GM23338 (cell line): ENCODE measurements around the gene FAM114A2. TPM values are rescaled to one million over a fixed set of nuclear protein-coding genes. Genes with fewer than 3 reads are reported as not detected.

Experiments
- ATAC-seq: fragments of 200-7000 bp; cut with Tn5 transposase; 3 replicates; pipeline ENCODE4 v1.9.1; 2020
- DNase-seq: peaks from one replicate; pipeline ENCODE4 v3.0.0-alpha.2; 2015; ENCODE audit warnings: low spot score
- H2AFZ ChIP-seq: fragments of 200-600 bp; sonication (generic); 2 replicates; pipeline ENCODE4 v1.8.0; 2016; ENCODE audit warnings: antibody characterized with exemption, mild to moderate bottlenecking, moderate library complexity
- H3F3A ChIP-seq: fragments of 200-600 bp; sonication (generic); replicated peaks from 2 replicates; pipeline ENCODE4 v1.8.0; 2017; ENCODE audit warnings: antibody characterized with exemption, mixed run types, low read depth
- H3K27ac ChIP-seq: fragments of 200-600 bp; sonication (generic); 2 replicates; pipeline ENCODE4 v1.6.1; 2016; ENCODE audit warnings: low read depth
- H3K27me3 ChIP-seq: fragments of 200-600 bp; sonication (generic); 2 replicates; pipeline ENCODE4 v1.8.0; 2016; ENCODE audit warnings: mild to moderate bottlenecking, mixed run types, moderate library complexity; ENCODE audit not compliant: insufficient read depth
- H3K36me3 ChIP-seq: fragments of 200-600 bp; sonication (generic); 2 replicates; pipeline ENCODE4 v1.8.0; 2016; ENCODE audit warnings: mild to moderate bottlenecking; ENCODE audit not compliant: insufficient read depth
- H3K4me1 ChIP-seq: fragments of 200-600 bp; sonication (generic); 2 replicates; pipeline ENCODE4 v1.8.0; 2016; ENCODE audit warnings: mild to moderate bottlenecking, moderate library complexity; ENCODE audit not compliant: insufficient read depth
- H3K4me2 ChIP-seq: fragments of 200-600 bp; sonication (generic); 2 replicates; pipeline ENCODE4 v1.7.1; 2017; ENCODE audit warnings: mixed run types
- H3K4me3 ChIP-seq: fragments of 200-600 bp; sonication (generic); 2 replicates; pipeline ENCODE4 v1.6.1; 2016; ENCODE audit warnings: mixed run types
- H3K79me2 ChIP-seq: fragments of 200-600 bp; sonication (generic); replicated peaks from 2 replicates; pipeline ENCODE4 v1.8.0; 2017; ENCODE audit warnings: mild to moderate bottlenecking; ENCODE audit not compliant: insufficient read depth
- H3K9me2 ChIP-seq: fragments of 200-600 bp; sonication (generic); 2 replicates; pipeline ENCODE4 v1.8.0; 2017; ENCODE audit not compliant: insufficient read depth
- H4K20me1 ChIP-seq: fragments of 200-600 bp; sonication (generic); replicated peaks from 2 replicates; pipeline ENCODE4 v1.8.0; 2017; ENCODE audit warnings: mild to moderate bottlenecking; ENCODE audit not compliant: insufficient read depth
- H3K27ac Mint-ChIP-seq: 2 replicates; pipeline ENCODE4 v1.8.0; 2020; ENCODE audit warnings: inconsistent platforms, mild to moderate bottlenecking, moderate library complexity, mixed read lengths
- H3K27me3 Mint-ChIP-seq: 3 replicates; pipeline ENCODE4 v1.8.0; 2022; ENCODE audit warnings: low read depth, mild to moderate bottlenecking, moderate library complexity, mixed read lengths, inconsistent platforms; ENCODE audit not compliant: insufficient read depth, poor library complexity
- H3K36me3 Mint-ChIP-seq: 3 replicates; pipeline ENCODE4 v1.8.0; 2021; ENCODE audit warnings: low read depth, mild to moderate bottlenecking, inconsistent platforms, moderate library complexity, mixed read lengths
- H3K4me1 Mint-ChIP-seq: 3 replicates; pipeline ENCODE4 v1.8.0; 2020; ENCODE audit warnings: mild to moderate bottlenecking, inconsistent platforms, mixed read lengths
- H3K4me3 Mint-ChIP-seq: 3 replicates; pipeline ENCODE4 v1.8.0; 2021; ENCODE audit warnings: moderate library complexity, mild to moderate bottlenecking, inconsistent platforms, mixed read lengths
- H3K9me3 Mint-ChIP-seq: 3 replicates; pipeline ENCODE4 v1.8.0; 2020; ENCODE audit warnings: moderate library complexity, mild to moderate bottlenecking, inconsistent platforms, mixed read lengths
- CREB1 ChIP-seq: fragments of 250-450 bp; sonication (Bioruptor Pico); IDR thresholded peaks from 2 replicates; pipeline ENCODE4 v1.5.0; 2020; ENCODE audit warnings: low read depth, mild to moderate bottlenecking, moderate library complexity
- CTCF ChIP-seq, 2 experiments: fragments of 200-600 bp in 1 of 2; sonication (generic) in 1 of 2; conservative IDR thresholded peaks; 2 replicates each; pipeline versions ENCODE4 v1.5.1 to v1.6.1; 2016 to 2017; ENCODE audit warnings: antibody characterized with exemption in 2 of 2, low read depth in 2 of 2, mild to moderate bottlenecking in 2 of 2, moderate library complexity in 1 of 2
- EZH2 ChIP-seq: fragments of 200-600 bp; sonication (generic); IDR thresholded peaks from one replicate; pipeline ENCODE4 v1.8.0; 2017; ENCODE audit warnings: antibody characterized with exemption, mild to moderate bottlenecking, low read depth; ENCODE audit not compliant: unreplicated experiment
- EZH2phosphoT487 ChIP-seq: fragments of 200-600 bp; sonication (generic); IDR thresholded peaks from one replicate; pipeline ENCODE4 v1.8.1; 2018; ENCODE audit warnings: antibody characterized with exemption; ENCODE audit not compliant: unreplicated experiment
- JUNB ChIP-seq: IDR thresholded peaks from one replicate; pipeline ENCODE4 v1.6.1; 2016; ENCODE audit warnings: antibody characterized with exemption; ENCODE audit not compliant: unreplicated experiment
- NANOG ChIP-seq: IDR thresholded peaks from 2 replicates; pipeline ENCODE4 v1.6.1; 2016; ENCODE audit warnings: antibody characterized with exemption, borderline replicate concordance
- POLR2AphosphoS5 ChIP-seq: IDR thresholded peaks from 2 replicates; pipeline ENCODE4 v1.6.1; 2016; ENCODE audit warnings: antibody characterized with exemption, low read depth
- STAT1 ChIP-seq: IDR thresholded peaks from one replicate; pipeline ENCODE4 v1.6.1; 2016; ENCODE audit warnings: antibody characterized with exemption; ENCODE audit not compliant: unreplicated experiment
- ZNF114 ChIP-seq: fragments of 250-450 bp; sonication (Bioruptor Pico); IDR thresholded peaks from 2 replicates; pipeline ENCODE4 v1.5.0; 2020; ENCODE audit warnings: mild to moderate bottlenecking, moderate library complexity
- polyA plus RNA-seq: library from polyadenylated mRNA; unstranded; fragments of >200 nt; fragmentation: Nextera tagmentation; extraction: Ambion mirVana; gene quantifications from 2 replicates; pipeline ENCODE4 v1.2.1, GENCODE V29; 2016
- total RNA-seq: library from RNA; depleted of rRNA; stranded (reverse); fragments of >200 nt; shearing (Covaris generic); gene quantifications from 2 replicates; pipeline ENCODE4 v1.2.3, GENCODE V29; 2014

Gene FAM114A2
- total and polyA plus RNA-seq, 2 experiments from 2014 or later: 4.9 to 5.8 TPM

GRCh38 chr5:153974813-153975163 lies 63.9 kb downstream of the FAM114A2 start:
- no peak overlapping the region for H2AFZ ChIP-seq
- no peak for ATAC-seq
- no peaks in the 10 kb centered on the region for H3K79me2 ChIP-seq
- TF ChIP-seq NANOG: no peak
- no peak for TF ChIP-seq STAT1
- no peak for TF ChIP-seq EZH2
- no peak overlapping the region for H3K4me3 Mint-ChIP-seq
- no peaks in the 10 kb centered on the region for H3K4me1 ChIP-seq
- no peaks in the 10 kb centered on the region for H3K36me3 ChIP-seq
- H4K20me1 ChIP-seq: no peaks in the 10 kb centered on the region
- H3K4me1 Mint-ChIP-seq: no peaks in the 10 kb centered on the region; the same call in 2 of the 3 replicates
- H3K27me3 Mint-ChIP-seq: peaks cover 5% of the 10 kb centered on the region
- no peak overlapping the region for H3K27ac ChIP-seq
- no peaks in the 10 kb centered on the region for H3K36me3 Mint-ChIP-seq
- H3K4me2 ChIP-seq: no peak overlapping the region
- no peaks in the 10 kb centered on the region for H3K27me3 ChIP-seq
- no peak overlapping the region for H3K4me3 ChIP-seq
- no peaks in the 10 kb centered on the region for H3K9me2 ChIP-seq
- DNase-seq: no peak
- H3K27ac Mint-ChIP-seq: no peak overlapping the region
- H3F3A ChIP-seq: no peaks in the 10 kb centered on the region
- no peaks in the 10 kb centered on the region for H3K9me3 Mint-ChIP-seq

GRCh38 chr5:153974131-153974812 lies 64.4 kb downstream of the FAM114A2 start:
- Histone ChIP-seq H3K79me2 (no peaks in the 10 kb centered on the region), H3K4me3 (no peak overlapping the region), H3K9me2 (no peaks in the 10 kb centered on the region), H3K4me2 (no peak overlapping the region), H4K20me1 (no peaks in the 10 kb centered on the region), H3K27me3 (no peaks in the 10 kb centered on the region), H2AFZ (no peak overlapping the region), H3K36me3 (no peaks in the 10 kb centered on the region), H3K27ac (no peak overlapping the region), H3K4me1 (no peaks in the 10 kb centered on the region), H3F3A (no peaks in the 10 kb centered on the region)
- TF ChIP-seq STAT1: no peak
- TF ChIP-seq CTCF (conservative IDR thresholded peaks at IDR 0.05; ENCODE audit: low read depth in 2 of 2): peak; percentile 85 to 87
- no peak overlapping the region for H3K4me3 Mint-ChIP-seq
- ATAC-seq (peak; percentile 73), DNase-seq (peak; percentile 79)
- H3K27ac Mint-ChIP-seq: no peak overlapping the region
- H3K4me1 Mint-ChIP-seq: no peaks in the 10 kb centered on the region; the same call in 2 of the 3 replicates
- H3K27me3 Mint-ChIP-seq: peaks cover 5% of the 10 kb centered on the region
- H3K9me3 Mint-ChIP-seq: no peaks in the 10 kb centered on the region
- no peaks in the 10 kb centered on the region for H3K36me3 Mint-ChIP-seq

GRCh38 chr5:153972240-153972639 lies 66.5 kb downstream of the FAM114A2 start:
- Mint-ChIP-seq H3K27me3 (peaks cover 2% of the 10 kb centered on the region), H3K27ac (no peak overlapping the region), H3K4me3 (no peak overlapping the region), H3K4me1 (no peaks in the 10 kb centered on the region; the same call in 2 of the 3 replicates), H3K36me3 (no peaks in the 10 kb centered on the region), H3K9me3 (no peaks in the 10 kb centered on the region)
- H3K79me2 ChIP-seq: no peaks in the 10 kb centered on the region
- no peak overlapping the region for H2AFZ ChIP-seq
- no peak overlapping the region for H3K27ac ChIP-seq
- ATAC-seq: no peak
- H4K20me1 ChIP-seq: no peaks in the 10 kb centered on the region
- no peaks in the 10 kb centered on the region for H3K36me3 ChIP-seq
- H3K4me3 ChIP-seq: no peak overlapping the region
- H3K27me3 ChIP-seq: no peaks in the 10 kb centered on the region
- H3K4me2 ChIP-seq: no peak overlapping the region
- H3K4me1 ChIP-seq: no peaks in the 10 kb centered on the region
- no peak for DNase-seq
- H3F3A ChIP-seq: no peaks in the 10 kb centered on the region
- H3K9me2 ChIP-seq: no peaks in the 10 kb centered on the region
- no peak for TF ChIP-seq POLR2AphosphoS5
- TF ChIP-seq CTCF (conservative IDR thresholded peaks at IDR 0.05; ENCODE audit: low read depth in 2 of 2): no peak
- no peak for TF ChIP-seq CREB1 (CRISPR knock-in tag)
- TF ChIP-seq JUNB: no peak
- no peak for TF ChIP-seq EZH2phosphoT487
- no peak for TF ChIP-seq STAT1
- TF ChIP-seq ZNF114 (CRISPR knock-in tag): no peak
